ENCODE data around the gene PLEKHG3.

Gene PLEKHG3

GRCh38 chr14:64729386-64730060 lies 25.3 kb downstream of the PLEKHG3 start:
- H3K4me2 ChIP-seq (ENCODE audit: low read length): no peak overlapping the region
- TF ChIP-seq CTCF (IDR thresholded peaks at IDR 0.05): no peak
- peaks cover 38% of the 10 kb centered on the region for H3K79me2 ChIP-seq
- H3K36me3 ChIP-seq (ENCODE audit: control insufficient read depth, insufficient read depth, low read length): no peaks in the 10 kb centered on the region
- peaks cover 9% of the 10 kb centered on the region for H3K4me1 ChIP-seq
- no peak overlapping the region for H2AFZ ChIP-seq
- H3K27me3 ChIP-seq (ENCODE audit: control insufficient read depth, insufficient read depth, low read length): no peaks in the 10 kb centered on the region
- no peak overlapping the region for H3K9ac ChIP-seq
- H3K4me3 ChIP-seq (ENCODE audit: low read depth, low read length): no peak overlapping the region
- H3K27ac ChIP-seq: no peak overlapping the region
- no peaks in the 10 kb centered on the region for H3K9me3 ChIP-seq (ENCODE audit: control insufficient read depth, low read length)

- no peak overlapping the region for H3K9ac ChIP-seq
These were observed 25.8 kb downstream of the PLEKHG3 start for GRCh38 chr14:64730061-64730440.

GRCh38 chr14:64730681-64731080 lies 26.5 kb downstream of the PLEKHG3 start:
- H3K4me1 ChIP-seq: peaks cover 3% of the 10 kb centered on the region
- no peak for TF ChIP-seq CTCF (IDR thresholded peaks at IDR 0.05)
- no peak overlapping the region for H3K9ac ChIP-seq
- H3K27me3 ChIP-seq (ENCODE audit: control insufficient read depth, insufficient read depth, low read length): no peaks in the 10 kb centered on the region
- no peaks in the 10 kb centered on the region for H3K9me3 ChIP-seq (ENCODE audit: control insufficient read depth, low read length)
- H3K4me2 ChIP-seq (ENCODE audit: low read length): no peak overlapping the region
- H3K27ac ChIP-seq: no peak overlapping the region
- H3K79me2 ChIP-seq: peaks cover 27% of the 10 kb centered on the region
- H2AFZ ChIP-seq: no peak overlapping the region
- H3K36me3 ChIP-seq (ENCODE audit: control insufficient read depth, insufficient read depth, low read length): no peaks in the 10 kb centered on the region
- H3K4me3 ChIP-seq (ENCODE audit: low read depth, low read length): no peak overlapping the region

More at GRCh38 chr14:64730061-64730440, 25.8 kb downstream of the PLEKHG3 start:
- peaks cover 4% of the 10 kb centered on the region for H3K4me1 ChIP-seq
- no peaks in the 10 kb centered on the region for H3K27me3 ChIP-seq (ENCODE audit: control insufficient read depth, insufficient read depth, low read length)
- H3K9me3 ChIP-seq (ENCODE audit: control insufficient read depth, low read length): no peaks in the 10 kb centered on the region
- H3K27ac ChIP-seq: no peak overlapping the region
- H3K4me2 ChIP-seq (ENCODE audit: low read length): no peak overlapping the region
- no peak for TF ChIP-seq CTCF (IDR thresholded peaks at IDR 0.05)
- peaks cover 33% of the 10 kb centered on the region for H3K79me2 ChIP-seq
- no peak overlapping the region for H3K4me3 ChIP-seq (ENCODE audit: low read depth, low read length)
- H3K36me3 ChIP-seq (ENCODE audit: control insufficient read depth, insufficient read depth, low read length): no peaks in the 10 kb centered on the region
- no peak overlapping the region for H2AFZ ChIP-seq

GRCh38 chr14:64731141-64731581 lies 26.9 kb downstream of the PLEKHG3 start:
- Histone ChIP-seq H3K27me3 (ENCODE audit: control insufficient read depth, insufficient read depth, low read length) (no peaks in the 10 kb centered on the region), H3K4me2 (ENCODE audit: low read length) (no peak overlapping the region), H3K4me3 (ENCODE audit: low read depth, low read length) (no peak overlapping the region), H3K79me2 (peaks cover 23% of the 10 kb centered on the region), H3K27ac (no peak overlapping the region), H3K9ac (no peak overlapping the region), H2AFZ (no peak overlapping the region), H3K9me3 (ENCODE audit: control insufficient read depth, low read length) (no peaks in the 10 kb centered on the region), H3K36me3 (ENCODE audit: control insufficient read depth, insufficient read depth, low read length) (no peaks in the 10 kb centered on the region), H3K4me1 (peaks cover 3% of the 10 kb centered on the region)
- no peak for TF ChIP-seq CTCF (IDR thresholded peaks at IDR 0.05)

GRCh38 chr14:64732066-64732465 lies 27.8 kb downstream of the PLEKHG3 start:
- no peak for TF ChIP-seq CTCF (IDR thresholded peaks at IDR 0.05)
- peaks cover 21% of the 10 kb centered on the region for H3K79me2 ChIP-seq

More at GRCh38 chr14:64732066-64732465, 27.8 kb downstream of the PLEKHG3 start:
- H3K9me3 ChIP-seq (ENCODE audit: control insufficient read depth, low read length): no peaks in the 10 kb centered on the region
- no peaks in the 10 kb centered on the region for H3K4me1 ChIP-seq
- H3K9ac ChIP-seq: no peak overlapping the region
- H2AFZ ChIP-seq: no peak overlapping the region
- no peak overlapping the region for H3K4me3 ChIP-seq (ENCODE audit: low read depth, low read length)
- H3K36me3 ChIP-seq (ENCODE audit: control insufficient read depth, insufficient read depth, low read length): no peaks in the 10 kb centered on the region
- H3K4me2 ChIP-seq (ENCODE audit: low read length): no peak overlapping the region
- H3K27me3 ChIP-seq (ENCODE audit: control insufficient read depth, insufficient read depth, low read length): no peaks in the 10 kb centered on the region
- no peak overlapping the region for H3K27ac ChIP-seq

All from parathyroid adenoma (tissue), 2 donors.